K562 (cell line): ENCODE results near the gene CCDC88A. TPM values are rescaled to one million over a fixed set of nuclear protein-coding genes. Genes with fewer than 3 reads are reported as not detected.

Experiments used
- CBX2 ChIP-seq: fragments of 200-600 bp; sonication (generic); IDR thresholded peaks from one replicate; pipeline ENCODE4 v1.6.1; 2012; ENCODE audit warnings: mild to moderate bottlenecking, low read length, inconsistent platforms; ENCODE audit not compliant: insufficient read depth, poor library complexity, severe bottlenecking
- CBX3 ChIP-seq, 2 experiments: IDR thresholded peaks; 1 replicate in 1 of 2; 2 replicates in 1 of 2; pipeline ENCODE4 v1.6.1; 2012; ENCODE audit warnings: inconsistent platforms in 2 of 2, low read length in 2 of 2, borderline replicate concordance in 1 of 2, control low read depth in 1 of 2
- CBX8 ChIP-seq: fragments of 200-600 bp; sonication (generic); IDR thresholded peaks from 2 replicates; pipeline ENCODE4 v1.6.1; 2012; ENCODE audit warnings: borderline replicate concordance, mixed run types, low read depth, mild to moderate bottlenecking, moderate library complexity, mixed read lengths, low read length, control low read depth, inconsistent platforms; ENCODE audit not compliant: poor library complexity, severe bottlenecking; ENCODE audit errors: extremely low read depth
- CREB1 ChIP-seq, 2 experiments: sonication (generic) in 1 of 2; formaldehyde crosslinking in 1 of 2; IDR thresholded peaks; 2 replicates each; pipeline versions ENCODE4 v1.6.1 to v1.8.0; 2012 to 2022; ENCODE audit warnings: inconsistent platforms in 1 of 2, mild to moderate bottlenecking in 1 of 2, missing genetic modification reagents in 1 of 2, moderate library complexity in 1 of 2
- HES1 ChIP-seq: fragments of 450-650 bp; IDR thresholded peaks from 2 replicates; pipeline ENCODE4 v1.6.1; 2016; ENCODE audit warnings: low read depth, mild to moderate bottlenecking, moderate library complexity
- MECOM ChIP-seq: fragments of 250-450 bp; sonication (Bioruptor Pico); IDR thresholded peaks from 2 replicates; pipeline ENCODE4 v1.8.0; 2022; ENCODE audit warnings: inconsistent platforms
- MYNN ChIP-seq, 2 experiments: sonication (generic); formaldehyde crosslinking in 1 of 2; IDR thresholded peaks; 2 replicates each; pipeline versions ENCODE4 v1.5.0 to v1.6.1; 2016 to 2020; ENCODE audit warnings: antibody characterized with exemption in 1 of 2, missing genetic modification reagents in 1 of 2
- RCOR1 ChIP-seq, 2 experiments: IDR thresholded peaks; 2 replicates each; pipeline ENCODE4 v1.6.1; 2012; ENCODE audit warnings: low read depth in 2 of 2, low read length in 2 of 2, borderline replicate concordance in 1 of 2, improper control_type of control experiment in 1 of 2
- RNF219 ChIP-seq: fragments of 250-450 bp; sonication (Bioruptor Pico); IDR thresholded peaks from 2 replicates; pipeline ENCODE4 v1.5.0; 2022; ENCODE audit warnings: mild to moderate bottlenecking
- SMARCA5 ChIP-seq: fragments of 450-650 bp; IDR thresholded peaks from 2 replicates; pipeline ENCODE4 v1.6.1; 2016
- SP2 ChIP-seq: IDR thresholded peaks from 2 replicates; pipeline ENCODE4 v1.6.1; 2011; ENCODE audit warnings: mild to moderate bottlenecking, low read depth, low read length, moderate library complexity; ENCODE audit not compliant: poor library complexity, severe bottlenecking; ENCODE audit errors: extremely low read depth
- UBTF ChIP-seq, 2 experiments: IDR thresholded peaks; 2 replicates each; pipeline ENCODE4 v1.6.1; 2012; ENCODE audit warnings: improper control_type of control experiment in 2 of 2, low read depth in 2 of 2, low read length in 2 of 2, borderline replicate concordance in 1 of 2
- ZNF347 ChIP-seq: fragments of 450-650 bp; formaldehyde crosslinking; IDR thresholded peaks from 2 replicates; pipeline ENCODE4 v1.4.0; 2020; ENCODE audit warnings: low read depth, mild to moderate bottlenecking, moderate library complexity
- polyA plus RNA-seq, 8 experiments: library from polyadenylated mRNA; depleted of rRNA in 4 of 8; stranded (reverse) in 5 of 8; unstranded in 3 of 8; fragments of >200 nt; fragmentation: Nextera tagmentation in 2 of 8; fragmentation: Illumina TruSeq in 1 of 8; extraction: Ambion mirVana in 2 of 8; extraction: Trizol in 1 of 8; gene quantifications; 2 replicates each; pipeline versions ENCODE4 v1.2.1 to v1.2.3, GENCODE V29; 2011 to 2014; ENCODE audit warnings: inconsistent platforms in 1 of 8, missing spikeins in 1 of 8
- total RNA-seq, 7 experiments: library from RNA; depleted of rRNA in 6 of 7; stranded (reverse); fragments of >200 nt in 6 of 7; fragmentation: Illumina TruSeq in 2 of 7; extraction: Trizol in 2 of 7; gene quantifications; 2 replicates each; pipeline versions ENCODE4 v1.2.1 to v1.2.3, GENCODE V29; 2011 to 2021; ENCODE audit warnings: low replicate concordance in 1 of 7
- TF ChIP-seq, protein P1 (sequence below): fragments of 250-450 bp; sonication (Bioruptor Pico); IDR thresholded peaks from 2 replicates; pipeline ENCODE4 v1.5.0; 2020; ENCODE audit warnings: mild to moderate bottlenecking
- TF ChIP-seq, protein P2 (sequence below): fragments of 250-450 bp; sonication (Bioruptor Pico); IDR thresholded peaks from 2 replicates; pipeline ENCODE4 v1.8.0; 2022; ENCODE audit warnings: moderate library complexity, mild to moderate bottlenecking, inconsistent platforms

Gene CCDC88A
- total and polyA plus RNA-seq, 9 of the 15 experiments (the other 6 are each of a cell fraction or from before 2014, with no cell fraction given), result 29.3 to 102 (median 55.6) TPM

DNA sequence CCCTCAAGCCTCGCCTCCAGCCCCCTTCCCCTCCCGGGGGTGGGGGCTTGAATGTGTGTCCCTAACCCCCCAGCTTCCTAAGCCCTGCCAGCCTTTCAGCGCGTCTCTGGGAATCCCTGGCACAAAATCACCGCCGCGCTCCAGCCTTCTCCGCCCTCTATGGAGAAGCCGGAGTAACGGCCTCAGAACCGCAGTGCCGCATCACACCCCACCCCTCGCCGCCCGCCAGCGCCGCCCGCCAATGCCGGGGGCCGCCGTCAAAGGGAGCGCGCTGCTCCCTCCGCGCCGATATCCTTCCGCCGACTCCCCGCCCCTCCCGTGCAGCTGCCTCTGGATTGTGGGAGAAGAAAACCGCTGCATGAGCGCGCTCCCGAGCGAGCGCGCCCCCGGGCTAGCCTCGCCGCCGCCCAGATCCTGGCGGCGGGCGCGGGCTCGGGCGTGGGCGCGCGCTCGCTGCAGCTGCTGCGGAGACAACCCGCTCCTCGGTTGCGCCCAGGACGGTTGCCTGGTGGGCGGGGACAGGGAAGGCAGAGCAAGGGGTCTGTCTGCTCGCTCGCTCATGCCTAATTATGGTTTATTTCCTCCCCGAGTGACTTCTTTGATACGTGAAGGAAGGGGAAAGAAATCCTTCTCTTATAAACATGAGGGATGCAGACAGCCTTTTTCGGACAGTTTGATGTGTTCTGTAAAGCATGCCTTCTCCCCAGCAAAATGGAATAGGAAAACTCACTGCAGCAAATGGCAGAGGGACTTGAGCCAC, at the start of gene CCDC88A (continued):
- TF ChIP-seq HES1, result no peak
- TF ChIP-seq CBX8, result no peak
- peak in 1 of 2 experiments; percentile 94; a peak in 2 of 4 replicates for TF ChIP-seq RCOR1 (IDR thresholded peaks at IDR 0.05; ENCODE audit: borderline replicate concordance in 1 of 2, low read depth in 2 of 2, low read length in 2 of 2)
- TF ChIP-seq, protein P1, sequence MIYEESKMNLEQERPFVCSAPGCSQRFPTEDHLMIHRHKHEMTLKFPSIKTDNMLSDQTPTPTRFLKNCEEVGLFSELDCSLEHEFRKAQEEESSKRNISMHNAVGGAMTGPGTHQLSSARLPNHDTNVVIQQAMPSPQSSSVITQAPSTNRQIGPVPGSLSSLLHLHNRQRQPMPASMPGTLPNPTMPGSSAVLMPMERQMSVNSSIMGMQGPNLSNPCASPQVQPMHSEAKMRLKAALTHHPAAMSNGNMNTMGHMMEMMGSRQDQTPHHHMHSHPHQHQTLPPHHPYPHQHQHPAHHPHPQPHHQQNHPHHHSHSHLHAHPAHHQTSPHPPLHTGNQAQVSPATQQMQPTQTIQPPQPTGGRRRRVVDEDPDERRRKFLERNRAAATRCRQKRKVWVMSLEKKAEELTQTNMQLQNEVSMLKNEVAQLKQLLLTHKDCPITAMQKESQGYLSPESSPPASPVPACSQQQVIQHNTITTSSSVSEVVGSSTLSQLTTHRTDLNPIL (CRISPR knock-in tag), result no peak
- no peak for TF ChIP-seq CBX2
- no peak for TF ChIP-seq MECOM (CRISPR knock-in tag)
- TF ChIP-seq RNF219, result no peak
- no peak for TF ChIP-seq SMARCA5
- TF ChIP-seq SP2, result no peak
- peak; percentile 36; the same call in 1 of the 2 replicates for TF ChIP-seq MYNN (IDR thresholded peaks at IDR 0.05)
- TF ChIP-seq MYNN (CRISPR knock-in tag; IDR thresholded peaks at IDR 0.05), result no peak
- TF ChIP-seq CBX3 (IDR thresholded peaks at IDR 0.05; ENCODE audit: borderline replicate concordance in 1 of 2, low read length in 2 of 2), result peak in 1 of 2 experiments; percentile 63; a peak in 1 of 3 replicates
- TF ChIP-seq, protein P2, sequence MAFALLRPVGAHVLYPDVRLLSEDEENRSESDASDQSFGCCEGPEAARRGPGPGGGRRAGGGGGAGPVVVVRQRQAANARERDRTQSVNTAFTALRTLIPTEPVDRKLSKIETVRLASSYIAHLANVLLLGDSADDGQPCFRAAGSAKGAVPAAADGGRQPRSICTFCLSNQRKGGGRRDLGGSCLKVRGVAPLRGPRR, result no peak
- TF ChIP-seq CREB1 (IDR thresholded peaks at IDR 0.05), result peak; percentile 77
- TF ChIP-seq CREB1 (CRISPR knock-in tag; IDR thresholded peaks at IDR 0.05), result peak; percentile 90
- peak; percentile 99 to 100 for TF ChIP-seq UBTF (IDR thresholded peaks at IDR 0.05; ENCODE audit: borderline replicate concordance in 1 of 2, low read depth in 2 of 2, low read length in 2 of 2)
- TF ChIP-seq ZNF347 (CRISPR knock-in tag), result no peak
